Dermis lymphatic vessel endothelial cell (primary cell): ENCODE data around the gene SMYD4. TPM values are rescaled to one million over a fixed set of nuclear protein-coding genes. Genes with fewer than 3 reads are reported as not detected.

Experiments
- total RNA-seq: library from RNA; depleted of rRNA; stranded (reverse); fragments of >200 nt; gene quantifications from 2 replicates; pipeline ENCODE4 v1.2.1, GENCODE V29; 2014

SMYD4 gene, protein sequence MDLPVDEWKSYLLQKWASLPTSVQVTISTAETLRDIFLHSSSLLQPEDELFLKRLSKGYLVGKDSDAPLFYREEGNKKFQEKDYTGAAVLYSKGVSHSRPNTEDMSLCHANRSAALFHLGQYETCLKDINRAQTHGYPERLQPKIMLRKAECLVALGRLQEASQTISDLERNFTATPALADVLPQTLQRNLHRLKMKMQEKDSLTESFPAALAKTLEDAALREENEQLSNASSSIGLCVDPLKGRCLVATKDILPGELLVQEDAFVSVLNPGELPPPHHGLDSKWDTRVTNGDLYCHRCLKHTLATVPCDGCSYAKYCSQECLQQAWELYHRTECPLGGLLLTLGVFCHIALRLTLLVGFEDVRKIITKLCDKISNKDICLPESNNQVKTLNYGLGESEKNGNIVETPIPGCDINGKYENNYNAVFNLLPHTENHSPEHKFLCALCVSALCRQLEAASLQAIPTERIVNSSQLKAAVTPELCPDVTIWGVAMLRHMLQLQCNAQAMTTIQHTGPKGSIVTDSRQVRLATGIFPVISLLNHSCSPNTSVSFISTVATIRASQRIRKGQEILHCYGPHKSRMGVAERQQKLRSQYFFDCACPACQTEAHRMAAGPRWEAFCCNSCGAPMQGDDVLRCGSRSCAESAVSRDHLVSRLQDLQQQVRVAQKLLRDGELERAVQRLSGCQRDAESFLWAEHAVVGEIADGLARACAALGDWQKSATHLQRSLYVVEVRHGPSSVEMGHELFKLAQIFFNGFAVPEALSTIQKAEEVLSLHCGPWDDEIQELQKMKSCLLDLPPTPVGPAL
- 8.3 and 9.5 TPM in 2 replicates for total RNA-seq

DNA sequence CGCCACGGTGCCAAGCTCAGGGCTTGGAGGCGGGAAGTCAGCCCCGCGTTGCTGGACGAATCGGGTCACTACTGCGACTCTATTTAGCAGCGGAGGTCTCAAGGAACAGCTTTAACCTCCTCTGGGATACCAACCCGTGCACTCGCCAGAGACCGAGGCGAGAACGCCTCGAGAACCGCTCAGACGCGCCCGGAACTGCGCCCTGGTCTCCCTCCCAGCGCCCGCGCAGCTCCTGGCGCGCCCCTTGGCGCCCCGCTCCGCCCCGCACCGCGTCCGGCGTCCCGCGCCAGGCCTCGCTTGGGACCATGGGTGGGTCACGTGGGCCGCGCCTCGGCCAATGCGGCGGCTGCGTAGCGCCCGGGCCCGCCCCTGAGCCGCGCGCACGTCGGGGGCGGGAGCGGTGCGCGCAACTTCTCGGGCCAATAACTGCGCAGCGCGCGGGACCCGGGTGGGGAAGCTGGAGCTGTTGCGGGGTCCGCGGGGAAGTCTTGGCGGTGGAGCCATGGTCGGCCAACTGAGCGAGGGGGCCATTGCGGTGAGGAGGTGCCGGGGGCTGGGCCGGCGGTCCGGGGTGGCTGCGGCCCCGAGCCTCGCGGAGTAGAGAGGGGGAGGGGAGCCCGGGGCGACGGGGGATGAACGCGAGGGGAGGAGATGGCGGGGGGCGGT, at the start of gene SMYD4, which contains the start of gene RPA1:
Gene SMYD4 (minus strand): TSS at position 311 of the 666 bp plus-strand sequence. CDS start 1,908 bp downstream, outside the sequence.
Gene RPA1 (plus strand): TSS at position 414 of the 666 bp plus-strand sequence. CDS start 89 bp downstream, at position 503.

DNA sequence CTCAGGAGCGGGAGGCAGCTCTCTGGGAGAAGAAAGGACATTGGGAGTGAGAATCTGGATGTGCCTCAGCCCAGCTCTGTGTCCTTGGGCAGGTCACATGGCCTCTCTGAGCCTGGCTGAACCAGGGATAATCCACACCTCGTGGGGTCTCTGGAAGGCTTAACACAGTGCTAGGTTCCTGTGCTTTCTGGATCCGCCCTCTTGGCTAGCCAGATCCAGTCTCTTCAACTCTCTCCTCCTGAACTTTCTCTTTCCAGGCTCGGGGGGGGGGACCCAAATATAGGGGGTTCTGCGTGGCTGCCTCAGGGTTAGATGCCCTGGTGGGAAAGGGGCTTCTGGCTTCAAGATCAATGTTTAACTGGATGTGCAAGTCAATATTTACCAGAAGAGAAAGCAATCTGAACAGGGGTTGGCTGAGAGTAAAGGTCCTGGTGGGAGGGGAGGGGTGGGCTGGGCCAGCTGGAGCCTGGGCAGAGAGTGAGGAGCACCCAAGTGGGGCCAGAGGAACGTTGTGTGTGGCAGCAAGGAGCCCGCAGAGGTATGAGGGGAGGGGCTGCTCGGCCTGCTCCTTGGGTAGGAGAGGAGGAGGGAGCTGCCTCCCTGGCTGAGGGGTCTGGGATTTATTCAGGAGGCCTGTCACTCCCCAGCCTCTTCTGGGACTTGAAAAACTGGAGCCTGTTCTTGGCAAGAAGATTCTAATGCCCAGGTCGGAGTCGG, 87.2 kb downstream of the SMYD4 start, which contains the start of gene SERPINF2:
Gene SERPINF2 (plus strand): TSS at position 501 of the 717 bp plus-strand sequence. CDS start 2,125 bp downstream, outside the sequence.

Other genes with a start within 250 kb of the SMYD4 start
- gene SLC43A2, start 201.1 kb downstream of the SMYD4 start, total RNA-seq: 18.0 and 39.1 TPM in 2 replicates
- gene SCARF1, start 184.2 kb downstream of the SMYD4 start, total RNA-seq: 69.7 and 105 TPM in 2 replicates
- gene RILP, start 180.0 kb downstream of the SMYD4 start, total RNA-seq: 11.1 and 12.4 TPM in 2 replicates
- gene PRPF8, start 145.0 kb downstream of the SMYD4 start, total RNA-seq: 74.6 and 80.6 TPM in 2 replicates
- 1.6 and 3.4 TPM in 2 replicates for gene TLCD2, start 119.5 kb downstream of the SMYD4 start, total RNA-seq
- gene WDR81, start 105.2 kb downstream of the SMYD4 start, total RNA-seq: 6.2 and 11.1 TPM in 2 replicates
- gene SERPINF2, start 87.0 kb downstream of the SMYD4 start, total RNA-seq: 0.09 TPM in 1 of 2 replicates, not detected in the other
- gene SERPINF1, start 67.8 kb downstream of the SMYD4 start, total RNA-seq: 0.22 TPM in 1 of 2 replicates, not detected in the other
- gene RPA1, start 103 bp upstream of the SMYD4 start, total RNA-seq: 22.6 and 26.8 TPM in 2 replicates
- gene RTN4RL1, start 195.4 kb upstream of the SMYD4 start, total RNA-seq: 0.33 and 0.77 TPM in 2 replicates
- gene DPH1, start 200.3 kb upstream of the SMYD4 start, total RNA-seq: 11.8 and 15.9 TPM in 2 replicates
- 45.8 and 50.8 TPM in 2 replicates for gene OVCA2, start 212.1 kb upstream of the SMYD4 start, total RNA-seq
- 50.0 and 69.6 TPM in 2 replicates for gene HIC1, start 225.2 kb upstream of the SMYD4 start, total RNA-seq